K562 (cell line): ENCODE data around the gene PTPRU. TPM values are rescaled to one million over a fixed set of nuclear protein-coding genes. Genes with fewer than 3 reads are reported as not detected.

Experiments used
- ATAC-seq: fragments of 200-7000 bp; cut with Tn5 transposase; 3 replicates; pipeline ENCODE4 v1.9.1; 2020; ENCODE audit warnings: moderate library complexity
- BruUV-seq: library from RNA; stranded (reverse); fragments of 400-500 nt; replicated peaks from 2 replicates; lab custom pipeline; 2021; lab: Mats Ljungman, UMichigan
- CTCF ChIA-PET: fragments of 300-600 bp; formaldehyde crosslinking; extraction: SDS; loops from one replicate; lab custom pipeline; 2021; ENCODE audit warnings: low intra/inter-chr PET ratio; lab: Yijun Ruan, JAX
- POLR2A ChIA-PET: fragments of 300-600, 350-650 bp; sonication (Branson Sonifier 250); formaldehyde crosslinking; extraction: SDS; loops from one replicate; lab custom pipeline; 2021; ENCODE audit warnings: antibody characterized with exemption, inconsistent platforms; lab: Yijun Ruan, JAX
- DNase-seq, 4 experiments: peaks; one replicate each; pipeline versions ENCODE4 v3.0.0 to v3.0.0-alpha.2; 2011 to 2018; ENCODE audit warnings: low spot score in 3 of 4, mixed read lengths in 3 of 4; ENCODE audit errors: extremely low read depth in 1 of 4
- FAIRE-seq: peaks from 2 replicates; lab custom pipeline; 2011; peaks lifted over from hg19 to GRCh38; lab: Jason Lieb, UNC
- H2AFZ ChIP-seq: 2 replicates; pipeline ENCODE4 v1.6.0; 2011; ENCODE audit warnings: low read depth, low read length, control low read depth, inconsistent platforms
- H3K27ac ChIP-seq: fragments of 200-600 bp; 3 replicates; pipeline ENCODE4 v1.8.0; 2011; ENCODE audit warnings: low read depth, mild to moderate bottlenecking, control low read depth, inconsistent platforms, low read length, moderate library complexity, mixed read lengths; ENCODE audit errors: extremely low read depth
- H3K27me3 ChIP-seq, 2 experiments: fragments of 300-600 bp in 1 of 2; 2 replicates in 1 of 2; 3 replicates in 1 of 2; pipeline versions ENCODE4 v1.6.0 to v1.8.0; 2011; ENCODE audit warnings: inconsistent platforms in 2 of 2, low read length in 2 of 2, mild to moderate bottlenecking in 1 of 2, mixed read lengths in 1 of 2, moderate library complexity in 1 of 2; ENCODE audit not compliant: control insufficient read depth in 2 of 2, insufficient read depth in 2 of 2
- H3K36me3 ChIP-seq: fragments of 300-600 bp; 3 replicates; pipeline ENCODE4 v1.8.0; 2011; ENCODE audit warnings: mild to moderate bottlenecking, low read length, inconsistent platforms; ENCODE audit not compliant: control insufficient read depth, insufficient read depth
- H3K4me1 ChIP-seq, 2 experiments: fragments of 200-600 bp in 1 of 2; replicated peaks in 1 of 2; 2 replicates in 1 of 2; 3 replicates in 1 of 2; pipeline versions ENCODE4 v1.5.1 to v1.8.0; 2011; ENCODE audit warnings: inconsistent platforms in 2 of 2, low read length in 2 of 2, mild to moderate bottlenecking in 1 of 2, mixed read lengths in 1 of 2, moderate library complexity in 1 of 2; ENCODE audit not compliant: control insufficient read depth in 2 of 2, insufficient read depth in 2 of 2
- H3K4me2 ChIP-seq: 2 replicates; pipeline ENCODE4 v1.6.1; 2011; ENCODE audit warnings: low read length, control low read depth, inconsistent platforms, mixed read lengths; ENCODE audit not compliant: insufficient read depth
- H3K4me3 ChIP-seq: fragments of 200-600 bp; sonication (generic), shearing (Covaris generic); 2 replicates; pipeline ENCODE4 v1.5.1; 2016; ENCODE audit warnings: control low read depth, inconsistent platforms
- H3K79me2 ChIP-seq: fragments of 200-600 bp; 3 replicates; pipeline ENCODE4 v1.8.0; 2011; ENCODE audit warnings: low read length, inconsistent platforms; ENCODE audit not compliant: control insufficient read depth, insufficient read depth
- H3K9ac ChIP-seq, 2 experiments: 2 replicates each; pipeline versions ENCODE4 v1.6.0 to v1.6.1; 2011; ENCODE audit warnings: low read depth in 2 of 2, low read length in 2 of 2, control low read depth in 1 of 2, inconsistent platforms in 1 of 2, mild to moderate bottlenecking in 1 of 2, mixed read lengths in 1 of 2; ENCODE audit not compliant: insufficient read depth in 1 of 2
- H3K9me1 ChIP-seq: one replicate; pipeline ENCODE4 v1.6.0; 2011; ENCODE audit warnings: inconsistent platforms, mild to moderate bottlenecking, low read length, moderate library complexity; ENCODE audit not compliant: control insufficient read depth, insufficient read depth
- H3K9me3 ChIP-seq: replicated peaks from 2 replicates; pipeline ENCODE4 v1.5.1; 2011; ENCODE audit warnings: low read depth, low read length, inconsistent platforms; ENCODE audit not compliant: control insufficient read depth, insufficient read depth
- H4K20me1 ChIP-seq: replicated peaks from 2 replicates; pipeline ENCODE4 v1.6.1; 2011; ENCODE audit warnings: low read length, inconsistent platforms, mixed read lengths; ENCODE audit not compliant: control insufficient read depth, insufficient read depth
- MITF ChIP-seq: IDR thresholded peaks from 2 replicates; pipeline ENCODE4 v1.6.1; 2014; ENCODE audit warnings: antibody characterized with exemption
- TEAD4 ChIP-seq, 2 experiments: sonication (generic) in 1 of 2; formaldehyde crosslinking in 1 of 2; IDR thresholded peaks; 2 replicates each; pipeline versions ENCODE4 v1.6.1 to v1.8.0; 2012 to 2022; ENCODE audit warnings: borderline replicate concordance in 1 of 2, inconsistent platforms in 1 of 2, low read length in 1 of 2, mild to moderate bottlenecking in 1 of 2, missing genetic modification reagents in 1 of 2
- WGBS: fragments of 100-300 bp; shearing (Covaris generic); methylation state at CpG from one replicate; pipeline ENCODE4 v1.1.6; 2016; ENCODE audit warnings: low coverage, mixed read lengths; ENCODE audit not compliant: insufficient coverage; ENCODE audit errors: missing lambda C conversion rate; 5-methylcytosine and 5-hydroxymethylcytosine counted together
- in situ Hi-C: fragments of 300-500 bp; cut with MboI; formaldehyde crosslinking; loops from 4 replicates; pipeline ENCODE4 v1.15.0; 2018; ENCODE audit warnings: inconsistent platforms, mixed read lengths
- intact Hi-C: fragments of 100-400 bp; cut with micrococcal nuclease; formaldehyde crosslinking; loops from 2 replicates; pipeline ENCODE4 v1.14.2; 2022
- polyA plus RNA-seq, 8 experiments: library from polyadenylated mRNA; depleted of rRNA in 4 of 8; stranded (reverse) in 5 of 8; unstranded in 3 of 8; fragments of >200 nt; fragmentation: Nextera tagmentation in 2 of 8; fragmentation: Illumina TruSeq in 1 of 8; extraction: Ambion mirVana in 2 of 8; extraction: Trizol in 1 of 8; gene quantifications; 2 replicates each; pipeline versions ENCODE4 v1.2.1 to v1.2.3, GENCODE V29; 2011 to 2014; ENCODE audit warnings: inconsistent platforms in 1 of 8, missing spikeins in 1 of 8
- total RNA-seq, 7 experiments: library from RNA; depleted of rRNA in 6 of 7; stranded (reverse); fragments of >200 nt in 6 of 7; fragmentation: Illumina TruSeq in 2 of 7; extraction: Trizol in 2 of 7; gene quantifications; 2 replicates each; pipeline versions ENCODE4 v1.2.1 to v1.2.3, GENCODE V29; 2011 to 2021; ENCODE audit warnings: low replicate concordance in 1 of 7

PTPRU gene
- total and polyA plus RNA-seq, 9 of the 15 experiments (the other 6 are each of a cell fraction or from before 2014, with no cell fraction given): 0.01 to 2.9 (median 1.0) TPM

GRCh38 chr1:29317916-29318530 lies 81.7 kb downstream of the PTPRU start:
- FAIRE-seq: no peak
- CTCF ChIA-PET: no interaction called here

More at GRCh38 chr1:29317916-29318530, 81.7 kb downstream of the PTPRU start:
- TF ChIP-seq MITF: no peak
- no peak for TF ChIP-seq TEAD4 (IDR thresholded peaks at IDR 0.05; ENCODE audit: low read length)
- TF ChIP-seq TEAD4 (CRISPR knock-in tag; IDR thresholded peaks at IDR 0.05; ENCODE audit: borderline replicate concordance): 0 out of 2 replicates have a peak, but pooled peaks have one; percentile 34
- Histone ChIP-seq H3K9me1 (no peaks in the 10 kb centered on the region), H4K20me1 (peaks cover 28% of the 10 kb centered on the region), H3K4me1 (peaks cover 0 to 10% of the 10 kb centered on the region in 2 experiments; a peak in 2 of 5 replicates), H3K4me2 (no peak overlapping the region), H3K27ac (no peak overlapping the region), H3K4me3 (no peak overlapping the region), H2AFZ (no peak overlapping the region), H3K36me3 (no peaks in the 10 kb centered on the region), H3K79me2 (no peaks in the 10 kb centered on the region), H3K9me3 (no peaks in the 10 kb centered on the region), H3K9ac (0 out of 4 replicates have a peak overlapping the region, but pooled peaks of 1 of the 2 experiments have one; percentile 14), H3K27me3 (peaks cover 28 to 51% of the 10 kb centered on the region in 2 experiments)
- intact Hi-C loops: loop anchor here (5.0 kb wide), 1 partner anchor 81 kb away; the partner anchor contains the start of gene PTPRU
- in situ Hi-C loops: no loop called here
- no peak for ATAC-seq
- POLR2A ChIA-PET: interaction anchor here (1.1 to 1.5 kb wide), 2 partner anchors 15 to 36 kb away, joined by 3 read pairs; no protein-coding TSS in a partner anchor
- no TSS peak for BruUV-seq
- no peak for DNase-seq
- WGBS: 5% methylated on average over 5 of the region's 5 CpGs
